Kidney capillary endothelial cell (primary cell): ENCODE data around the gene ZPBP.
"Not testable (repeated sequence)": the region's sequence is repeated elsewhere in the genome, so short reads cannot be mapped to it uniquely, and the experiment has no call there.

ENCODE experiments used
- DNase-seq: peaks from one replicate; pipeline ENCODE4 v3.0.0-alpha.2; 2018; ENCODE audit warnings: low spot score

The ZPBP gene

GRCh38 chr7:50041165-50041564, 51.9 kb downstream of the ZPBP start:
- not testable (repeated sequence) for DNase-seq

- DNase-seq: no peak
These were observed 56.0 kb downstream of the ZPBP start for GRCh38 chr7:50037086-50037485.

- no peak for DNase-seq
These were observed 70.1 kb downstream of the ZPBP start for GRCh38 chr7:50022991-50023390.

- DNase-seq: no peak
These were observed 70.6 kb downstream of the ZPBP start for GRCh38 chr7:50022451-50022850.

- no peak for DNase-seq
These were observed 97.4 kb downstream of the ZPBP start for GRCh38 chr7:49995681-49996080.

GRCh38 chr7:49986191-49986590, 106.9 kb downstream of the ZPBP start:
- no peak for DNase-seq

GRCh38 chr7:49980465-49980864, 112.6 kb downstream of the ZPBP start:
- no peak for DNase-seq

- DNase-seq: no peak
These were observed 116.8 kb downstream of the ZPBP start for GRCh38 chr7:49976238-49976637.

GRCh38 chr7:49974035-49974434, 119.0 kb downstream of the ZPBP start:
- DNase-seq: no peak

GRCh38 chr7:49937608-49938007, 155.4 kb downstream of the ZPBP start:
- DNase-seq: no peak

GRCh38 chr7:49931627-49932026, 161.4 kb downstream of the ZPBP start:
- DNase-seq: no peak

GRCh38 chr7:49928787-49929186, 164.3 kb downstream of the ZPBP start:
- no peak for DNase-seq

GRCh38 chr7:49927631-49928030, 165.4 kb downstream of the ZPBP start:
- no peak for DNase-seq

GRCh38 chr7:49926720-49927119, 166.3 kb downstream of the ZPBP start:
- no peak for DNase-seq

- no peak for DNase-seq
These were observed 181.1 kb downstream of the ZPBP start for GRCh38 chr7:49911909-49912308.

GRCh38 chr7:49894543-49894942, 198.5 kb downstream of the ZPBP start:
- DNase-seq: no peak

- no peak for DNase-seq
These were observed 199.9 kb downstream of the ZPBP start for GRCh38 chr7:49893131-49893530.

GRCh38 chr7:49892481-49892880, 200.6 kb downstream of the ZPBP start:
- no peak for DNase-seq
